ENCODE measurements around the gene TMEM269.

The TMEM269 gene

GRCh38 chr1:42849944-42850343 lies 65.2 kb downstream of the TMEM269 start:
- H3K4me3 ChIP-seq (ENCODE audit: low read length): no peak overlapping the region
- TF ChIP-seq ZNF274 (IDR thresholded peaks at IDR 0.05; ENCODE audit: low read depth, low read length): no peak

Data from GM08714 (cell line).